Cardiac muscle cell (in vitro differentiated cells and primary cell): ENCODE results near the gene GID8. TPM values are rescaled to one million over a fixed set of nuclear protein-coding genes. Genes with fewer than 3 reads are reported as not detected.

Source experiments
- DNase-seq, 2 donors: peaks; one replicate each; pipeline versions ENCODE4 v3.0.0 to v3.0.0-alpha.2; 2010 to 2017; ENCODE audit warnings: low read depth in 1 of 2, low spot score in 1 of 2
- H3K27ac ChIP-seq: fragments of 200-600 bp; sonication (generic); 2 replicates; pipeline ENCODE4 v1.5.1; 2016
- H3K27me3 ChIP-seq: fragments of 200-600 bp; sonication (generic); 2 replicates; pipeline ENCODE4 v1.6.0; 2016; ENCODE audit warnings: control low read depth
- H3K36me3 ChIP-seq: fragments of 200-600 bp; sonication (generic); 2 replicates; pipeline ENCODE4 v1.5.1; 2016; ENCODE audit warnings: control low read depth
- H3K4me1 ChIP-seq: fragments of 200-600 bp; sonication (generic); 2 replicates; pipeline ENCODE4 v1.8.1; 2017; ENCODE audit warnings: low read depth, mild to moderate bottlenecking, mixed run types
- H3K4me3 ChIP-seq: fragments of 200-600 bp; sonication (generic); 2 replicates; pipeline ENCODE4 v1.5.1; 2016; ENCODE audit warnings: mild to moderate bottlenecking
- H3K9me3 ChIP-seq: fragments of 200-600 bp; sonication (generic); 2 replicates; pipeline ENCODE4 v1.5.1; 2017; ENCODE audit warnings: low read depth, mild to moderate bottlenecking, control low read depth
- polyA plus RNA-seq: library from polyadenylated mRNA; unstranded; fragments of >200 nt; fragmentation: Nextera tagmentation; extraction: Ambion mirVana; gene quantifications from 2 replicates; pipeline ENCODE4 v1.2.1, GENCODE V29; 2016
- total RNA-seq: library from RNA; depleted of rRNA; stranded (reverse); fragments of >200 nt; gene quantifications from 2 replicates; pipeline ENCODE4 v1.2.3, GENCODE V29; 2016
- TF ChIP-seq, protein P1 (sequence below): IDR thresholded peaks from 2 replicates; pipeline ENCODE4 v1.5.1; 2012; ENCODE audit warnings: low read depth, mild to moderate bottlenecking, low read length

GID8 gene
- total and polyA plus RNA-seq, 2 experiments from 2014 or later = 24.5 to 49.5 TPM

GRCh38 chr20:62966212-62967148 lies 28.5 kb downstream of the GID8 start:
- no peaks in the 10 kb centered on the region for H3K27me3 ChIP-seq
- H3K36me3 ChIP-seq = no peaks in the 10 kb centered on the region
- no peaks in the 10 kb centered on the region for H3K9me3 ChIP-seq
- no peaks in the 10 kb centered on the region for H3K4me1 ChIP-seq
- H3K4me3 ChIP-seq = no peak overlapping the region
- no peak for DNase-seq
- H3K27ac ChIP-seq = no peak overlapping the region
- TF ChIP-seq, protein P1, sequence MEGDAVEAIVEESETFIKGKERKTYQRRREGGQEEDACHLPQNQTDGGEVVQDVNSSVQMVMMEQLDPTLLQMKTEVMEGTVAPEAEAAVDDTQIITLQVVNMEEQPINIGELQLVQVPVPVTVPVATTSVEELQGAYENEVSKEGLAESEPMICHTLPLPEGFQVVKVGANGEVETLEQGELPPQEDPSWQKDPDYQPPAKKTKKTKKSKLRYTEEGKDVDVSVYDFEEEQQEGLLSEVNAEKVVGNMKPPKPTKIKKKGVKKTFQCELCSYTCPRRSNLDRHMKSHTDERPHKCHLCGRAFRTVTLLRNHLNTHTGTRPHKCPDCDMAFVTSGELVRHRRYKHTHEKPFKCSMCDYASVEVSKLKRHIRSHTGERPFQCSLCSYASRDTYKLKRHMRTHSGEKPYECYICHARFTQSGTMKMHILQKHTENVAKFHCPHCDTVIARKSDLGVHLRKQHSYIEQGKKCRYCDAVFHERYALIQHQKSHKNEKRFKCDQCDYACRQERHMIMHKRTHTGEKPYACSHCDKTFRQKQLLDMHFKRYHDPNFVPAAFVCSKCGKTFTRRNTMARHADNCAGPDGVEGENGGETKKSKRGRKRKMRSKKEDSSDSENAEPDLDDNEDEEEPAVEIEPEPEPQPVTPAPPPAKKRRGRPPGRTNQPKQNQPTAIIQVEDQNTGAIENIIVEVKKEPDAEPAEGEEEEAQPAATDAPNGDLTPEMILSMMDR = no peak

- no peak overlapping the region for H3K27ac ChIP-seq
Observed at GRCh38 chr20:62967149-62967501, 29.2 kb downstream of the GID8 start.

GRCh38 chr20:62967628-62968351 lies 29.8 kb downstream of the GID8 start:
- Histone ChIP-seq H3K27me3 (peaks cover 4% of the 10 kb centered on the region), H3K4me3 (no peak overlapping the region), H3K4me1 (no peaks in the 10 kb centered on the region), H3K36me3 (no peaks in the 10 kb centered on the region), H3K27ac (no peak overlapping the region), H3K9me3 (no peaks in the 10 kb centered on the region)
- TF ChIP-seq, protein P1 = no peak
- DNase-seq = no peak

More at GRCh38 chr20:62967149-62967501, 29.2 kb downstream of the GID8 start:
- Histone ChIP-seq H3K9me3 (no peaks in the 10 kb centered on the region), H3K4me1 (no peaks in the 10 kb centered on the region), H3K27me3 (no peaks in the 10 kb centered on the region), H3K36me3 (no peaks in the 10 kb centered on the region), H3K4me3 (no peak overlapping the region)
- DNase-seq = no peak
- TF ChIP-seq, protein P1 = no peak

DNA sequence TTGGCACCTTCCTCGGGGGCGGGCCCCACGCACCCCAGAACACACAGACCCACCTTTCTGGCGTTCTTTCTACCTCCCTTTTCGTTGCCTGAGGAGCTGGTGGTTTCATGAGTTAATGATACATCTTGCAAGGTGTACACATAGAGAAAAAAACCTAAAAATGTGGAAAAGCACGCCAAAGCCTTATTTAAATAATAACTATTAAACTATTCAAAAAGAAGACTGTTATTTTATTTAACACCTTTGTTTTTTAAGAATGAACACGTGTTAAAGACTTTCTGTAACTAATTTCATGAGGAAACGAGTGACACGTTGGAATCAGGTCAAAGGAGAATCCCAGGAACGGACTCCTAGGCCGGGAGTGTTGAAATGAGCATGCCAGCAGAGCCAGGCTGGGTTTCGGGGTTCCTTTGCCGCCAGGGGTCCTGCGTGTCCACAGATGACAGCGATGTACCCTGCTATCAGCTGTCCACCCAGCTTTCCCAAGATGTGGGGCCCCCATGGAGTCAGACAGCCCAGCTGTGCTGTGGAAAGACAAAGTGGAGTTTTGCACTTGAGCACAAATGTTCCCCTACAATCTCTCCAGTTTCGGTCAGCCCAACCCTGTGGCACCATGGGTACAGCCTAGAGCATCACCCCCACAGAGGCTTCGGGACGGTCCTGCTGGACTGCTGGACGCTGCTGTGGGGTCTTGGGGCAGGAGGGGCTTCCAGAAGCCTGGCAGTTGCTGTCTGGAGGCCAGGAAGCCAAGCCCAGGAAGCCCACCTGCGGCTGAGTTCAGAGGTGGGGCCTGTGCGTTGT lies 30.6 kb downstream of the GID8 start:
- TF ChIP-seq, protein P1 = no peak
- Histone ChIP-seq H3K4me3 (no peak overlapping the region), H3K36me3 (no peaks in the 10 kb centered on the region), H3K27me3 (peaks cover 12% of the 10 kb centered on the region), H3K9me3 (no peaks in the 10 kb centered on the region), H3K4me1 (no peaks in the 10 kb centered on the region), H3K27ac (no peak overlapping the region)
- no peak for DNase-seq

GRCh38 chr20:62969179-62969760 lies 31.3 kb downstream of the GID8 start:
- TF ChIP-seq, protein P1 = no peak
- peaks cover 19% of the 10 kb centered on the region for H3K27me3 ChIP-seq

More at GRCh38 chr20:62969179-62969760, 31.3 kb downstream of the GID8 start:
- Histone ChIP-seq H3K27ac (no peak overlapping the region), H3K36me3 (no peaks in the 10 kb centered on the region), H3K4me3 (no peak overlapping the region), H3K9me3 (no peaks in the 10 kb centered on the region), H3K4me1 (no peaks in the 10 kb centered on the region)
- peak in 1 of 2 donors; percentile 16 for DNase-seq
